K562 (cell line): ENCODE measurements around the gene IL1RAPL2. TPM values are rescaled to one million over a fixed set of nuclear protein-coding genes. Genes with fewer than 3 reads are reported as not detected.

ENCODE experiments used
- ATAC-seq: fragments of 200-7000 bp; cut with Tn5 transposase; 3 replicates; pipeline ENCODE4 v1.9.1; 2020; ENCODE audit warnings: moderate library complexity
- BruUV-seq: library from RNA; stranded (reverse); fragments of 400-500 nt; replicated peaks from 2 replicates; lab custom pipeline; 2021; lab: Mats Ljungman, UMichigan
- CTCF ChIA-PET: fragments of 300-600 bp; formaldehyde crosslinking; extraction: SDS; loops from one replicate; lab custom pipeline; 2021; ENCODE audit warnings: low intra/inter-chr PET ratio; lab: Yijun Ruan, JAX
- POLR2A ChIA-PET: fragments of 300-600, 350-650 bp; sonication (Branson Sonifier 250); formaldehyde crosslinking; extraction: SDS; loops from one replicate; lab custom pipeline; 2021; ENCODE audit warnings: antibody characterized with exemption, inconsistent platforms; lab: Yijun Ruan, JAX
- DNase-seq, 4 experiments: peaks; one replicate each; pipeline versions ENCODE4 v3.0.0 to v3.0.0-alpha.2; 2011 to 2018; ENCODE audit warnings: low spot score in 3 of 4, mixed read lengths in 3 of 4; ENCODE audit errors: extremely low read depth in 1 of 4
- FAIRE-seq: peaks from 2 replicates; lab custom pipeline; 2011; peaks lifted over from hg19 to GRCh38; lab: Jason Lieb, UNC
- H2AFZ ChIP-seq: 2 replicates; pipeline ENCODE4 v1.6.0; 2011; ENCODE audit warnings: low read depth, low read length, control low read depth, inconsistent platforms
- H3K27ac ChIP-seq: fragments of 200-600 bp; 3 replicates; pipeline ENCODE4 v1.8.0; 2011; ENCODE audit warnings: low read depth, mild to moderate bottlenecking, control low read depth, inconsistent platforms, low read length, moderate library complexity, mixed read lengths; ENCODE audit errors: extremely low read depth
- H3K27me3 ChIP-seq, 2 experiments: fragments of 300-600 bp in 1 of 2; 2 replicates in 1 of 2; 3 replicates in 1 of 2; pipeline versions ENCODE4 v1.6.0 to v1.8.0; 2011; ENCODE audit warnings: inconsistent platforms in 2 of 2, low read length in 2 of 2, mild to moderate bottlenecking in 1 of 2, mixed read lengths in 1 of 2, moderate library complexity in 1 of 2; ENCODE audit not compliant: control insufficient read depth in 2 of 2, insufficient read depth in 2 of 2
- H3K36me3 ChIP-seq: fragments of 300-600 bp; 3 replicates; pipeline ENCODE4 v1.8.0; 2011; ENCODE audit warnings: mild to moderate bottlenecking, low read length, inconsistent platforms; ENCODE audit not compliant: control insufficient read depth, insufficient read depth
- H3K4me1 ChIP-seq, 2 experiments: fragments of 200-600 bp in 1 of 2; replicated peaks in 1 of 2; 2 replicates in 1 of 2; 3 replicates in 1 of 2; pipeline versions ENCODE4 v1.5.1 to v1.8.0; 2011; ENCODE audit warnings: inconsistent platforms in 2 of 2, low read length in 2 of 2, mild to moderate bottlenecking in 1 of 2, mixed read lengths in 1 of 2, moderate library complexity in 1 of 2; ENCODE audit not compliant: control insufficient read depth in 2 of 2, insufficient read depth in 2 of 2
- H3K4me2 ChIP-seq: 2 replicates; pipeline ENCODE4 v1.6.1; 2011; ENCODE audit warnings: low read length, control low read depth, inconsistent platforms, mixed read lengths; ENCODE audit not compliant: insufficient read depth
- H3K4me3 ChIP-seq: fragments of 200-600 bp; sonication (generic), shearing (Covaris generic); 2 replicates; pipeline ENCODE4 v1.5.1; 2016; ENCODE audit warnings: control low read depth, inconsistent platforms
- H3K79me2 ChIP-seq: fragments of 200-600 bp; 3 replicates; pipeline ENCODE4 v1.8.0; 2011; ENCODE audit warnings: low read length, inconsistent platforms; ENCODE audit not compliant: control insufficient read depth, insufficient read depth
- H3K9ac ChIP-seq, 2 experiments: 2 replicates each; pipeline versions ENCODE4 v1.6.0 to v1.6.1; 2011; ENCODE audit warnings: low read depth in 2 of 2, low read length in 2 of 2, control low read depth in 1 of 2, inconsistent platforms in 1 of 2, mild to moderate bottlenecking in 1 of 2, mixed read lengths in 1 of 2; ENCODE audit not compliant: insufficient read depth in 1 of 2
- H3K9me1 ChIP-seq: one replicate; pipeline ENCODE4 v1.6.0; 2011; ENCODE audit warnings: inconsistent platforms, mild to moderate bottlenecking, low read length, moderate library complexity; ENCODE audit not compliant: control insufficient read depth, insufficient read depth
- H3K9me3 ChIP-seq: replicated peaks from 2 replicates; pipeline ENCODE4 v1.5.1; 2011; ENCODE audit warnings: low read depth, low read length, inconsistent platforms; ENCODE audit not compliant: control insufficient read depth, insufficient read depth
- H4K20me1 ChIP-seq: replicated peaks from 2 replicates; pipeline ENCODE4 v1.6.1; 2011; ENCODE audit warnings: low read length, inconsistent platforms, mixed read lengths; ENCODE audit not compliant: control insufficient read depth, insufficient read depth
- BCL6 ChIP-seq: fragments of 250-450 bp; sonication (Bioruptor Pico); IDR thresholded peaks from 2 replicates; pipeline ENCODE4 v1.4.0; 2020
- BRF1 ChIP-seq: IDR thresholded peaks from 3 replicates; pipeline ENCODE4 v1.6.1; 2011; ENCODE audit warnings: borderline replicate concordance, mild to moderate bottlenecking; ENCODE audit not compliant: insufficient read length; ENCODE audit errors: extremely low read depth
- CHCHD3 ChIP-seq: fragments of 250-450 bp; sonication (Bioruptor Pico); IDR thresholded peaks from 2 replicates; pipeline ENCODE4 v2.1.2; 2022; ENCODE audit warnings: mild to moderate bottlenecking
- ELK1 ChIP-seq: sonication (generic); formaldehyde crosslinking; IDR thresholded peaks from 2 replicates; pipeline ENCODE4 v1.8.1; 2022; ENCODE audit warnings: missing genetic modification reagents
- MITF ChIP-seq: IDR thresholded peaks from 2 replicates; pipeline ENCODE4 v1.6.1; 2014; ENCODE audit warnings: antibody characterized with exemption
- POLR2AphosphoS5 ChIP-seq: IDR thresholded peaks from 2 replicates; pipeline ENCODE4 v1.6.1; 2011; ENCODE audit warnings: mild to moderate bottlenecking, low read depth, low read length, moderate library complexity; ENCODE audit not compliant: control insufficient read depth, insufficient read depth
- RBM25 ChIP-seq: fragments of 200-400 bp; formaldehyde crosslinking; IDR thresholded peaks from 2 replicates; pipeline ENCODE4 v1.6.1; 2018; ENCODE audit warnings: low read length, low read depth, moderate library complexity; ENCODE audit not compliant: severe bottlenecking
- RCOR1 ChIP-seq, 2 experiments: IDR thresholded peaks; 2 replicates each; pipeline ENCODE4 v1.6.1; 2012; ENCODE audit warnings: low read depth in 2 of 2, low read length in 2 of 2, borderline replicate concordance in 1 of 2, improper control_type of control experiment in 1 of 2
- RREB1 ChIP-seq: fragments of 250-450 bp; sonication (Bioruptor Pico); IDR thresholded peaks from 2 replicates; pipeline ENCODE4 v1.4.0; 2020
- ZFPM2 ChIP-seq: fragments of 250-450 bp; sonication (Bioruptor Pico); IDR thresholded peaks from 2 replicates; pipeline ENCODE4 v1.5.1; 2022; ENCODE audit warnings: mild to moderate bottlenecking
- ZNF280A ChIP-seq: fragments of 450-650 bp; IDR thresholded peaks from 2 replicates; pipeline ENCODE4 v1.6.1; 2018; ENCODE audit warnings: mild to moderate bottlenecking, low read depth; ENCODE audit not compliant: partially characterized antibody
- ZNF384 ChIP-seq: IDR thresholded peaks from 2 replicates; pipeline ENCODE4 v1.6.1; 2012; ENCODE audit warnings: low read depth, low read length, improper control_type of control experiment
- ZSCAN29 ChIP-seq: fragments of 450-650 bp; IDR thresholded peaks from 2 replicates; pipeline ENCODE4 v1.6.1; 2017
- WGBS: fragments of 100-300 bp; shearing (Covaris generic); methylation state at CpG from one replicate; pipeline ENCODE4 v1.1.6; 2016; ENCODE audit warnings: low coverage, mixed read lengths; ENCODE audit not compliant: insufficient coverage; ENCODE audit errors: missing lambda C conversion rate; 5-methylcytosine and 5-hydroxymethylcytosine counted together
- in situ Hi-C: fragments of 300-500 bp; cut with MboI; formaldehyde crosslinking; loops from 4 replicates; pipeline ENCODE4 v1.15.0; 2018; ENCODE audit warnings: inconsistent platforms, mixed read lengths
- intact Hi-C: fragments of 100-400 bp; cut with micrococcal nuclease; formaldehyde crosslinking; loops from 2 replicates; pipeline ENCODE4 v1.14.2; 2022
- polyA plus RNA-seq, 8 experiments: library from polyadenylated mRNA; depleted of rRNA in 4 of 8; stranded (reverse) in 5 of 8; unstranded in 3 of 8; fragments of >200 nt; fragmentation: Nextera tagmentation in 2 of 8; fragmentation: Illumina TruSeq in 1 of 8; extraction: Ambion mirVana in 2 of 8; extraction: Trizol in 1 of 8; gene quantifications; 2 replicates each; pipeline versions ENCODE4 v1.2.1 to v1.2.3, GENCODE V29; 2011 to 2014; ENCODE audit warnings: inconsistent platforms in 1 of 8, missing spikeins in 1 of 8
- total RNA-seq, 7 experiments: library from RNA; depleted of rRNA in 6 of 7; stranded (reverse); fragments of >200 nt in 6 of 7; fragmentation: Illumina TruSeq in 2 of 7; extraction: Trizol in 2 of 7; gene quantifications; 2 replicates each; pipeline versions ENCODE4 v1.2.1 to v1.2.3, GENCODE V29; 2011 to 2021; ENCODE audit warnings: low replicate concordance in 1 of 7

IL1RAPL2 gene
- total and polyA plus RNA-seq, 9 of the 15 experiments (the other 6 are each of a cell fraction or from before 2014, with no cell fraction given), result not detected

GRCh38 chrX:105752338-105752956, 1186.4 kb downstream of the IL1RAPL2 start:
- Histone ChIP-seq H3K79me2 (no peaks in the 10 kb centered on the region), H3K27me3 (no peaks in the 10 kb centered on the region), H2AFZ (no peak overlapping the region), H3K4me3 (no peak overlapping the region), H3K27ac (no peak overlapping the region), H3K36me3 (no peaks in the 10 kb centered on the region), H3K9me1 (no peaks in the 10 kb centered on the region), H4K20me1 (no peaks in the 10 kb centered on the region), H3K4me2 (no peak overlapping the region), H3K9me3 (no peaks in the 10 kb centered on the region), H3K4me1 (no peaks in the 10 kb centered on the region), H3K9ac (no peak overlapping the region)
- POLR2A ChIA-PET, result no interaction called here
- FAIRE-seq (no peak), ATAC-seq (no peak), DNase-seq (no peak)
- CTCF ChIA-PET, result no interaction called here
- WGBS, result 0% methylated on average over 5 of the region's 6 CpGs
- intact Hi-C loops, result no loop called here
- in situ Hi-C loops, result no loop called here
- no TSS peak for BruUV-seq
- no peak for TF ChIP-seq MITF
- TF ChIP-seq RBM25, result no peak
- no peak for TF ChIP-seq ZSCAN29
- no peak for TF ChIP-seq RCOR1 (IDR thresholded peaks at IDR 0.05; ENCODE audit: borderline replicate concordance in 1 of 2, low read depth in 2 of 2, low read length in 2 of 2)
- TF ChIP-seq ZNF280A, result no peak
- TF ChIP-seq BCL6 (CRISPR knock-in tag), result no peak
- TF ChIP-seq RREB1, result no peak
- TF ChIP-seq POLR2AphosphoS5, result no peak
- no peak for TF ChIP-seq ELK1
- TF ChIP-seq ZFPM2 (CRISPR knock-in tag), result no peak
- TF ChIP-seq CHCHD3 (CRISPR knock-in tag), result no peak
- no peak for TF ChIP-seq BRF1
- TF ChIP-seq ZNF384, result no peak
